Keratinocyte (primary cell): ENCODE data around the gene STBD1. TPM values are rescaled to one million over a fixed set of nuclear protein-coding genes. Genes with fewer than 3 reads are reported as not detected.
"Not testable (repeated sequence)": the region's sequence is repeated elsewhere in the genome, so short reads cannot be mapped to it uniquely, and the experiment has no call there.

Experiments
- DNase-seq: peaks from one replicate; pipeline ENCODE4 v3.0.0-alpha.2; 2011; ENCODE audit warnings: low read depth, missing footprints, low spot score
- FAIRE-seq: peaks from 2 replicates; lab custom pipeline; 2011; peaks lifted over from hg19 to GRCh38; lab: Jason Lieb, UNC
- H2AFZ ChIP-seq: 2 replicates; pipeline ENCODE4 v1.6.0; 2012; ENCODE audit warnings: low read length, control low read depth, inconsistent platforms; ENCODE audit not compliant: control insufficient read depth
- H3K27ac ChIP-seq: 2 replicates; pipeline ENCODE4 v1.5.1; 2011; ENCODE audit warnings: low read length; ENCODE audit not compliant: control insufficient read depth, insufficient read depth
- H3K27me3 ChIP-seq: 3 replicates; pipeline ENCODE4 v1.6.0; 2011; ENCODE audit warnings: low read length; ENCODE audit not compliant: control insufficient read depth, insufficient read depth; ENCODE audit errors: extremely low read depth
- H3K36me3 ChIP-seq, 2 experiments: 2 replicates in 1 of 2; 3 replicates in 1 of 2; pipeline ENCODE4 v1.5.1; 2011; ENCODE audit warnings: low read length in 2 of 2, mild to moderate bottlenecking in 1 of 2; ENCODE audit not compliant: control insufficient read depth in 2 of 2, insufficient read depth in 2 of 2; ENCODE audit errors: extremely low read depth in 1 of 2
- H3K4me1 ChIP-seq: 3 replicates; pipeline ENCODE4 v1.5.1; 2011; ENCODE audit warnings: low read length; ENCODE audit not compliant: control insufficient read depth, insufficient read depth; ENCODE audit errors: extremely low read depth
- H3K4me2 ChIP-seq: 3 replicates; pipeline ENCODE4 v1.6.0; 2011; ENCODE audit warnings: low read depth, low read length; ENCODE audit not compliant: control insufficient read depth, insufficient read depth; ENCODE audit errors: extremely low read depth
- H3K4me3 ChIP-seq, 3 experiments: fragments of 200-600 bp in 1 of 3; sonication (generic) in 1 of 3; 2 replicates in 2 of 3; 3 replicates in 1 of 3; pipeline ENCODE4 v1.5.1; 2011 to 2016; ENCODE audit warnings: low read length in 3 of 3, mild to moderate bottlenecking in 3 of 3, control low read depth in 2 of 3, inconsistent platforms in 1 of 3, low read depth in 1 of 3, mixed read lengths in 1 of 3, mixed run types in 1 of 3, moderate library complexity in 1 of 3; ENCODE audit not compliant: control insufficient read depth in 2 of 3, insufficient read depth in 2 of 3; ENCODE audit errors: extremely low read depth in 1 of 3
- H3K79me2 ChIP-seq: 2 replicates; pipeline ENCODE4 v1.6.0; 2012; ENCODE audit warnings: low read length; ENCODE audit not compliant: control insufficient read depth, insufficient read depth
- H3K9ac ChIP-seq: 3 replicates; pipeline ENCODE4 v1.6.0; 2011; ENCODE audit warnings: low read length; ENCODE audit not compliant: control insufficient read depth, insufficient read depth; ENCODE audit errors: extremely low read depth
- H3K9me1 ChIP-seq: 3 replicates; pipeline ENCODE4 v1.6.0; 2011; ENCODE audit warnings: low read length; ENCODE audit not compliant: control insufficient read depth, insufficient read depth; ENCODE audit errors: extremely low read depth
- H3K9me3 ChIP-seq: 2 replicates; pipeline ENCODE4 v1.5.1; 2012; ENCODE audit warnings: low read depth, low read length; ENCODE audit not compliant: control insufficient read depth
- H4K20me1 ChIP-seq: 3 replicates; pipeline ENCODE4 v1.6.0; 2011; ENCODE audit warnings: low read length; ENCODE audit not compliant: control insufficient read depth, insufficient read depth; ENCODE audit errors: extremely low read depth
- EZH2 ChIP-seq: IDR thresholded peaks from one replicate; pipeline ENCODE4 v1.6.1; 2012; ENCODE audit warnings: inconsistent platforms, mild to moderate bottlenecking, low read length, moderate library complexity
- dilution Hi-C: fragments of 300-500 bp; cut with MboI; formaldehyde crosslinking; loops from one replicate; pipeline ENCODE4 v1.7.0; 2020; ENCODE audit warnings: low sequenced_read_pairs; ENCODE audit not compliant: extremely low pct_ligation_motif_present
- polyA plus RNA-seq, 5 experiments: library from polyadenylated mRNA; depleted of rRNA in 3 of 5; stranded (reverse) in 3 of 5; stranded (forward) in 1 of 5; unstranded in 1 of 5; fragments of >200 nt; gene quantifications; 1 replicate in 1 of 5; 2 replicates in 3 of 5; 3 replicates in 1 of 5; pipeline versions ENCODE4 v1.2.1 to v1.2.3, GENCODE V29; 2011 to 2012; ENCODE audit warnings: missing spikeins in 2 of 5, low read depth in 1 of 5, low replicate concordance in 1 of 5
- TF ChIP-seq, protein P1 (sequence below), 3 experiments: IDR thresholded peaks in 1 of 3; conservative IDR thresholded peaks in 1 of 3; optimal IDR thresholded peaks in 1 of 3; 2 replicates in 2 of 3; 3 replicates in 1 of 3; pipeline versions ENCODE3 to v1.5.1; 2011; ENCODE audit warnings: low read length in 3 of 3, mild to moderate bottlenecking in 3 of 3, moderate library complexity in 2 of 3, control low read depth in 1 of 3, inconsistent platforms in 1 of 3; ENCODE audit not compliant: insufficient read depth in 2 of 3; ENCODE audit errors: extremely low read depth in 1 of 3

Gene STBD1
- polyA plus RNA-seq, 1 donor (not counting 4 experiments of a cell fraction or from before 2014, with no cell fraction given): 0.41 TPM

DNA sequence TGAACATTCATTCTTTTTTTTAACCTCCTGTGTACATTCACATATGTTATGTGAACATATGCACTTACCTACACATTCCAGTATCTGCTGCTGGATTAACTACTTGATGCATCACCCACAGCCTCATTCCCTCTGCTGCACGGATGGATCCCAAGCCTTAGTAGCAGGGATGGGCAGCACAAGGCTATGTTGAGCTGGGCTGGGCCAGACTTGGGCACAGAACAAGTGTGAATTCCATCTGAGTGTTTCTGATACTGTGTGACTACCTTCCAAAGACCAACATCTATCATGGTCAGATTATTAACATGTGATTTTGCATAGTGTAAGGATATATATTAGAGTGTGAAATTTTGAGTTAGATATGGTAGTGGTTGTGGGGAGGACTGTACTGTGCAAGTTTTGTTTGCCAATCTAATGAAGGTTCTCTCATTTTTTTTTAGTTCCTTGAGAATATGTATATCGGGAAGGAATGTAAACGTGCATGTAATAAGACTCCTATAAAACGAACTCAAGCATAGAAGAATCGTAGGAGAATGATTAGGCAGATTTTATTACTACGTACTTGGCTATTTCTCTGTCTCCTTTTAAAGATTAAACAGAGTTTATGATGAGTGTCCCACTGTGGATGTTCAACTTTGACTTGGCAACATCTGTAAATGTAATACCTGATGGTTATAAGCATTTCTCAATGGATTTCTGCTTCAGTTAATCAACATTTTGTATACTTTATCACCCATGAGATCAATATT is 23.4 kb upstream of the STBD1 start:
- Histone ChIP-seq H3K9me1 (no peaks in the 10 kb centered on the region), H3K36me3 (no peaks in the 10 kb centered on the region), H3K4me2 (no peak overlapping the region), H3K4me1 (no peaks in the 10 kb centered on the region), H2AFZ (no peak overlapping the region), H3K27me3 (no peaks in the 10 kb centered on the region), H4K20me1 (no peaks in the 10 kb centered on the region), H3K4me3 (no peak overlapping the region), H3K9ac (no peak overlapping the region), H3K9me3 (no peaks in the 10 kb centered on the region), H3K27ac (no peak overlapping the region), H3K79me2 (no peaks in the 10 kb centered on the region)
- dilution Hi-C loops: no loop called here
- FAIRE-seq (no peak), DNase-seq (no peak)
- TF ChIP-seq, protein P1, sequence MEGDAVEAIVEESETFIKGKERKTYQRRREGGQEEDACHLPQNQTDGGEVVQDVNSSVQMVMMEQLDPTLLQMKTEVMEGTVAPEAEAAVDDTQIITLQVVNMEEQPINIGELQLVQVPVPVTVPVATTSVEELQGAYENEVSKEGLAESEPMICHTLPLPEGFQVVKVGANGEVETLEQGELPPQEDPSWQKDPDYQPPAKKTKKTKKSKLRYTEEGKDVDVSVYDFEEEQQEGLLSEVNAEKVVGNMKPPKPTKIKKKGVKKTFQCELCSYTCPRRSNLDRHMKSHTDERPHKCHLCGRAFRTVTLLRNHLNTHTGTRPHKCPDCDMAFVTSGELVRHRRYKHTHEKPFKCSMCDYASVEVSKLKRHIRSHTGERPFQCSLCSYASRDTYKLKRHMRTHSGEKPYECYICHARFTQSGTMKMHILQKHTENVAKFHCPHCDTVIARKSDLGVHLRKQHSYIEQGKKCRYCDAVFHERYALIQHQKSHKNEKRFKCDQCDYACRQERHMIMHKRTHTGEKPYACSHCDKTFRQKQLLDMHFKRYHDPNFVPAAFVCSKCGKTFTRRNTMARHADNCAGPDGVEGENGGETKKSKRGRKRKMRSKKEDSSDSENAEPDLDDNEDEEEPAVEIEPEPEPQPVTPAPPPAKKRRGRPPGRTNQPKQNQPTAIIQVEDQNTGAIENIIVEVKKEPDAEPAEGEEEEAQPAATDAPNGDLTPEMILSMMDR (optimal IDR thresholded peaks at IDR 0.05 in 1 of 3, IDR thresholded peaks at IDR 0.05 in 1 of 3, conservative IDR thresholded peaks at IDR 0.05 in 1 of 3; ENCODE audit: extremely low read depth in 1 of 3, insufficient read depth in 2 of 3, low read length in 3 of 3): no peak
- no peak for TF ChIP-seq EZH2

DNA sequence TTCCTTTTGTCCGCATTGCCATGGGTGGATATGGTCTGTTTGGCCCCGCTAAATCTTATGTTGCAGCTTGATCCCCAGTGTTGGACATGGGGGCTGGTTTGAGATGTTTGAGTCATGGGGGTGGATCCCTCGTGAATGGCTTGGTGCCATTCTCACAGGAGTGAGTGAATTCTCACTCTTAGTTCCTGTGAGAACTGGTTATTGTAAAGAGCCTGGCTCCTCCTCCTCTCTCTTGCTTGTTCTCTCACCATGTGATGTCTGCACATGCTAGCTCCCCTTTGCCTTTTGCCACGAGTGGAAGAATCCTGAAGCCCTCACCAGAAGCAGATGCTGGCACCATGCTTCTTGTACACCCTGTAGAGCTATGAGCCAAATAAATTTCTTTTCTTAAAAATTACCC is 22.6 kb upstream of the STBD1 start:
- DNase-seq: no peak
- H3K36me3 ChIP-seq: no peaks in the 10 kb centered on the region
- H3K4me1 ChIP-seq: no peaks in the 10 kb centered on the region
- H3K9me3 ChIP-seq: no peaks in the 10 kb centered on the region
- FAIRE-seq: no peak
- H4K20me1 ChIP-seq: no peaks in the 10 kb centered on the region
- dilution Hi-C loops: no loop called here
- H3K27ac ChIP-seq: no peak overlapping the region
- H3K9ac ChIP-seq: no peak overlapping the region
- H3K9me1 ChIP-seq: no peaks in the 10 kb centered on the region
- H3K4me2 ChIP-seq: no peak overlapping the region
- TF ChIP-seq EZH2: no peak
- TF ChIP-seq, protein P1 (optimal IDR thresholded peaks at IDR 0.05 in 1 of 3, IDR thresholded peaks at IDR 0.05 in 1 of 3, conservative IDR thresholded peaks at IDR 0.05 in 1 of 3; ENCODE audit: extremely low read depth in 1 of 3, insufficient read depth in 2 of 3, low read length in 3 of 3): no peak
- no peaks in the 10 kb centered on the region for H3K27me3 ChIP-seq
- no peak overlapping the region for H3K4me3 ChIP-seq
- no peaks in the 10 kb centered on the region for H3K79me2 ChIP-seq
- no peak overlapping the region for H2AFZ ChIP-seq

DNA sequence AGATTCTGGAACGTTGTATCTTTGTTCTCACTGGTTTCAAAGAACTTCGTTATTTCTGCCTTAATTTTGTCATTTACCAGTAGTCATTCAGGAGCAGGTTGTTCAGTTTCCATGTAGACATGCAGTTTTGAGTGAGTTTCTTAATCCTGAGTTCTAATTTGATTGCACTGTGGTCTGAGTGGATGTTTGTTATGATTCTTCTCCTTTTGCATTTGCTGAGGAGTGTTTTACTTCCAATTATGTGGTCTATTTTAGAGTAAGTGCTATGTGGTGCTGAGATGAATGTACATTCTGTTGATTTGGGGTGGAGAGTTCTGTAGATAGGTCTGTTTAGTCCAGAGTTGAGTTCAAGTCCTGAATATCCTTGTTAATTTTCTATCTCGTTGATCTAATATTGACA is 18.7 kb upstream of the STBD1 start:
- H3K27ac ChIP-seq, H3K4me3 ChIP-seq, H3K9me3 ChIP-seq, FAIRE-seq, H2AFZ ChIP-seq, H3K9me1 ChIP-seq, dilution Hi-C loops, H3K27me3 ChIP-seq, H3K4me1 ChIP-seq, H3K4me2 ChIP-seq, H3K36me3 ChIP-seq, H3K79me2 ChIP-seq, H3K9ac ChIP-seq, H4K20me1 ChIP-seq, DNase-seq: not testable (repeated sequence)
